K562 (cell line): Measurements from ENCODE around the gene CDKN2AIP. TPM values are rescaled to one million over a fixed set of nuclear protein-coding genes. Genes with fewer than 3 reads are reported as not detected.

Experiments
- ATAC-seq: fragments of 200-7000 bp; cut with Tn5 transposase; 3 replicates; pipeline ENCODE4 v1.9.1; 2020; ENCODE audit warnings: moderate library complexity
- BruUV-seq: library from RNA; stranded (reverse); fragments of 400-500 nt; replicated peaks from 2 replicates; lab custom pipeline; 2021; lab: Mats Ljungman, UMichigan
- CTCF ChIA-PET: fragments of 300-600 bp; formaldehyde crosslinking; extraction: SDS; loops from one replicate; lab custom pipeline; 2021; ENCODE audit warnings: low intra/inter-chr PET ratio; lab: Yijun Ruan, JAX
- POLR2A ChIA-PET: fragments of 300-600, 350-650 bp; sonication (Branson Sonifier 250); formaldehyde crosslinking; extraction: SDS; loops from one replicate; lab custom pipeline; 2021; ENCODE audit warnings: antibody characterized with exemption, inconsistent platforms; lab: Yijun Ruan, JAX
- DNase-seq, 4 experiments: peaks; one replicate each; pipeline versions ENCODE4 v3.0.0 to v3.0.0-alpha.2; 2011 to 2018; ENCODE audit warnings: low spot score in 3 of 4, mixed read lengths in 3 of 4; ENCODE audit errors: extremely low read depth in 1 of 4
- FAIRE-seq: peaks from 2 replicates; lab custom pipeline; 2011; peaks lifted over from hg19 to GRCh38; lab: Jason Lieb, UNC
- H2AFZ ChIP-seq: 2 replicates; pipeline ENCODE4 v1.6.0; 2011; ENCODE audit warnings: low read depth, low read length, control low read depth, inconsistent platforms
- H3K27ac ChIP-seq: fragments of 200-600 bp; 3 replicates; pipeline ENCODE4 v1.8.0; 2011; ENCODE audit warnings: low read depth, mild to moderate bottlenecking, control low read depth, inconsistent platforms, low read length, moderate library complexity, mixed read lengths; ENCODE audit errors: extremely low read depth
- H3K27me3 ChIP-seq, 2 experiments: fragments of 300-600 bp in 1 of 2; 2 replicates in 1 of 2; 3 replicates in 1 of 2; pipeline versions ENCODE4 v1.6.0 to v1.8.0; 2011; ENCODE audit warnings: inconsistent platforms in 2 of 2, low read length in 2 of 2, mild to moderate bottlenecking in 1 of 2, mixed read lengths in 1 of 2, moderate library complexity in 1 of 2; ENCODE audit not compliant: control insufficient read depth in 2 of 2, insufficient read depth in 2 of 2
- H3K36me3 ChIP-seq: fragments of 300-600 bp; 3 replicates; pipeline ENCODE4 v1.8.0; 2011; ENCODE audit warnings: mild to moderate bottlenecking, low read length, inconsistent platforms; ENCODE audit not compliant: control insufficient read depth, insufficient read depth
- H3K4me1 ChIP-seq, 2 experiments: fragments of 200-600 bp in 1 of 2; replicated peaks in 1 of 2; 2 replicates in 1 of 2; 3 replicates in 1 of 2; pipeline versions ENCODE4 v1.5.1 to v1.8.0; 2011; ENCODE audit warnings: inconsistent platforms in 2 of 2, low read length in 2 of 2, mild to moderate bottlenecking in 1 of 2, mixed read lengths in 1 of 2, moderate library complexity in 1 of 2; ENCODE audit not compliant: control insufficient read depth in 2 of 2, insufficient read depth in 2 of 2
- H3K4me2 ChIP-seq: 2 replicates; pipeline ENCODE4 v1.6.1; 2011; ENCODE audit warnings: low read length, control low read depth, inconsistent platforms, mixed read lengths; ENCODE audit not compliant: insufficient read depth
- H3K4me3 ChIP-seq: fragments of 200-600 bp; sonication (generic), shearing (Covaris generic); 2 replicates; pipeline ENCODE4 v1.5.1; 2016; ENCODE audit warnings: control low read depth, inconsistent platforms
- H3K79me2 ChIP-seq: fragments of 200-600 bp; 3 replicates; pipeline ENCODE4 v1.8.0; 2011; ENCODE audit warnings: low read length, inconsistent platforms; ENCODE audit not compliant: control insufficient read depth, insufficient read depth
- H3K9ac ChIP-seq, 2 experiments: 2 replicates each; pipeline versions ENCODE4 v1.6.0 to v1.6.1; 2011; ENCODE audit warnings: low read depth in 2 of 2, low read length in 2 of 2, control low read depth in 1 of 2, inconsistent platforms in 1 of 2, mild to moderate bottlenecking in 1 of 2, mixed read lengths in 1 of 2; ENCODE audit not compliant: insufficient read depth in 1 of 2
- H3K9me1 ChIP-seq: one replicate; pipeline ENCODE4 v1.6.0; 2011; ENCODE audit warnings: inconsistent platforms, mild to moderate bottlenecking, low read length, moderate library complexity; ENCODE audit not compliant: control insufficient read depth, insufficient read depth
- H3K9me3 ChIP-seq: replicated peaks from 2 replicates; pipeline ENCODE4 v1.5.1; 2011; ENCODE audit warnings: low read depth, low read length, inconsistent platforms; ENCODE audit not compliant: control insufficient read depth, insufficient read depth
- H4K20me1 ChIP-seq: replicated peaks from 2 replicates; pipeline ENCODE4 v1.6.1; 2011; ENCODE audit warnings: low read length, inconsistent platforms, mixed read lengths; ENCODE audit not compliant: control insufficient read depth, insufficient read depth
- ARID1B ChIP-seq: fragments of 450-650 bp; IDR thresholded peaks from 2 replicates; pipeline ENCODE4 v1.6.1; 2016; ENCODE audit warnings: antibody characterized with exemption, mild to moderate bottlenecking, inconsistent platforms
- ETV6 ChIP-seq, 3 experiments: fragments of 150-350 bp in 1 of 3; sonication (generic) in 1 of 3; formaldehyde crosslinking in 1 of 3; IDR thresholded peaks; 2 replicates each; pipeline versions ENCODE4 v1.6.1 to v1.8.0; 2014 to 2022; ENCODE audit warnings: borderline replicate concordance in 2 of 3, low read depth in 2 of 3, antibody characterized with exemption in 1 of 3, low read length in 1 of 3, mild to moderate bottlenecking in 1 of 3, missing genetic modification reagents in 1 of 3
- HNRNPLL ChIP-seq: fragments of 200-400 bp; formaldehyde crosslinking; IDR thresholded peaks from 2 replicates; pipeline ENCODE4 v1.6.1; 2017; ENCODE audit warnings: low read length, low read depth, mild to moderate bottlenecking; ENCODE audit not compliant: poor library complexity, severe bottlenecking
- SFPQ ChIP-seq: fragments of 200-400 bp; formaldehyde crosslinking; IDR thresholded peaks from 2 replicates; pipeline ENCODE4 v1.6.1; 2017; ENCODE audit warnings: mild to moderate bottlenecking, low read depth, low read length, moderate library complexity
- SPI1 ChIP-seq: IDR thresholded peaks from 2 replicates; pipeline ENCODE4 v1.6.1; 2011; ENCODE audit warnings: low read depth, low read length, control low read depth, borderline replicate concordance
- ZNF121 ChIP-seq: sonication (generic); formaldehyde crosslinking; conservative IDR thresholded peaks from 2 replicates; pipeline ENCODE4 v1.8.0; 2022; ENCODE audit warnings: missing genetic modification reagents
- WGBS: fragments of 100-300 bp; shearing (Covaris generic); methylation state at CpG from one replicate; pipeline ENCODE4 v1.1.6; 2016; ENCODE audit warnings: low coverage, mixed read lengths; ENCODE audit not compliant: insufficient coverage; ENCODE audit errors: missing lambda C conversion rate; 5-methylcytosine and 5-hydroxymethylcytosine counted together
- in situ Hi-C: fragments of 300-500 bp; cut with MboI; formaldehyde crosslinking; loops from 4 replicates; pipeline ENCODE4 v1.15.0; 2018; ENCODE audit warnings: inconsistent platforms, mixed read lengths
- intact Hi-C: fragments of 100-400 bp; cut with micrococcal nuclease; formaldehyde crosslinking; loops from 2 replicates; pipeline ENCODE4 v1.14.2; 2022
- polyA plus RNA-seq, 8 experiments: library from polyadenylated mRNA; depleted of rRNA in 4 of 8; stranded (reverse) in 5 of 8; unstranded in 3 of 8; fragments of >200 nt; fragmentation: Nextera tagmentation in 2 of 8; fragmentation: Illumina TruSeq in 1 of 8; extraction: Ambion mirVana in 2 of 8; extraction: Trizol in 1 of 8; gene quantifications; 2 replicates each; pipeline versions ENCODE4 v1.2.1 to v1.2.3, GENCODE V29; 2011 to 2014; ENCODE audit warnings: inconsistent platforms in 1 of 8, missing spikeins in 1 of 8
- total RNA-seq, 7 experiments: library from RNA; depleted of rRNA in 6 of 7; stranded (reverse); fragments of >200 nt in 6 of 7; fragmentation: Illumina TruSeq in 2 of 7; extraction: Trizol in 2 of 7; gene quantifications; 2 replicates each; pipeline versions ENCODE4 v1.2.1 to v1.2.3, GENCODE V29; 2011 to 2021; ENCODE audit warnings: low replicate concordance in 1 of 7

CDKN2AIP gene
- total and polyA plus RNA-seq, 9 of the 15 experiments (the other 6 are each of a cell fraction or from before 2014, with no cell fraction given), result 5.9 to 22.0 (median 19.7) TPM

GRCh38 chr4:183399616-183400015 lies 44.8 kb upstream of the CDKN2AIP start:
- Histone ChIP-seq H3K9me1 (no peaks in the 10 kb centered on the region), H3K36me3 (no peaks in the 10 kb centered on the region), H3K4me1 (peaks cover 27 to 48% of the 10 kb centered on the region in 2 experiments), H2AFZ (peak overlapping the region; percentile 92), H3K27me3 (no peaks in the 10 kb centered on the region), H3K27ac (0 out of 3 replicates have a peak overlapping the region, but pooled peaks have one; percentile 84), H3K79me2 (no peaks in the 10 kb centered on the region), H3K4me3 (no peak overlapping the region), H3K4me2 (no peak overlapping the region), H3K9me3 (no peaks in the 10 kb centered on the region), H4K20me1 (no peaks in the 10 kb centered on the region), H3K9ac (no peak overlapping the region)
- ChIA-PET CTCF (no interaction called here), POLR2A (interaction anchor here (0.6 kb wide), 1 partner anchor 44 kb away, joined by 3 read pairs; no protein-coding TSS in a partner anchor)
- no peak for DNase-seq
- intact Hi-C loops, result loop anchor here (2.0 to 5.0 kb wide), 2 partner anchors 37 to 137 kb away; no protein-coding TSS in a partner anchor
- TF ChIP-seq SFPQ, result no peak
- 0 out of 2 replicates have a peak, but pooled peaks have one; percentile 51 for TF ChIP-seq SPI1
- TF ChIP-seq ZNF121 (CRISPR knock-in tag), result peak; percentile 19; the same call in 1 of the 2 replicates
- no peak for TF ChIP-seq ETV6 (IDR thresholded peaks at IDR 0.05; ENCODE audit: borderline replicate concordance in 1 of 2, low read depth in 2 of 2, low read length in 1 of 2)
- TF ChIP-seq ETV6 (CRISPR knock-in tag; IDR thresholded peaks at IDR 0.05; ENCODE audit: borderline replicate concordance), result no peak
- TF ChIP-seq ARID1B, result no peak
- no peak for TF ChIP-seq HNRNPLL
- no TSS peak for BruUV-seq
- in situ Hi-C loops, result loop anchor here (10.0 kb wide), 2 partner anchors 125 to 325 kb away; no protein-coding TSS in a partner anchor
- no peak for FAIRE-seq
- ATAC-seq, result no peak
- WGBS, result 59% methylated on average over 9 of the region's 12 CpGs
